ENCODE results near the gene NT5DC3. TPM values are rescaled to one million over a fixed set of nuclear protein-coding genes. Genes with fewer than 3 reads are reported as not detected.

NT5DC3 gene
- total and polyA plus RNA-seq, 2 experiments from 2014 or later: 0.91 to 1.8 TPM

DNA sequence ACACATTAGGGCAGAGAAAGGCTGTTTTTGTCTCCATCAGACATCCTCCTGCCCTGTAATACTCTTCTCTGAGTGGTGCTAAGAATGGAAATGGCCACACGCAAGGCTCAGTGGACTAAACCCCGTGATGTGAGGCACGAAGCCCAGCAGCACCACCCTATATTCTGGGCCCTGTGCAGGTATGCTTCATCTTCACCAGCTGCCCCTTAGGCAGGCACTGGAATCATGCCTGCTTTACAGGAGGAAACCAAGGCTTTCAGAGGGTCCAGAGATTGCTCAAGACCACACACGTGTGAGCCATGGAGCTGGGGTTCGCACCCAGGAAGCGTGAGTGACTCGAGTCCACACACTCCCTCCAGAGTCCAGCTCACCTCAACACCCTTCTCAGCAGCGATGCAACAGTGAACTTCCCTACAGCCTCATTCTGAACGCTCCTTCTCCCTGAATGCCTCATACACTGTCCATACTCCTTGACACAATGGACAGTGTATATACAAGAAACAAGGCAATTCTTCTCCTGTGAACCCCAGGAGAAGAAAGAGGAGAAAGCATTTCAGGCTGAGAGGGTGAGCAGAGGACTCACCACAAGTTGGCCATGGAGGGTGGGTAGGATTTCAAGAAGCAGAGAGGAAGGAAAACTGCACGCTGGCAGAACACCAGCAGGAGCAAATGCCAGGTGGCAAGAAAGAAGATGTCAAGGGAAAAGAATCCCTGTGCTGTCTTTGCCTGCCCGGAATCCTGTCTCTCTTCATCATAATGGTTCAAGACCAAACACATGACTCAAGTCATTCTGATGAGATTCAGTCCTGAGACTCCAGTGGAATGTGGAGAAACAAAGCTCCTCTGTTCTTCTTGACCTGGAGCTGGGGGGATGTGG, 39.1 kb downstream of the NT5DC3 start:
- peak in 1 of 2 donors; percentile 70 for DNase-seq (ENCODE audit: low read depth in 1 of 2, low spot score in 1 of 2)
- TF ChIP-seq, protein P1, sequence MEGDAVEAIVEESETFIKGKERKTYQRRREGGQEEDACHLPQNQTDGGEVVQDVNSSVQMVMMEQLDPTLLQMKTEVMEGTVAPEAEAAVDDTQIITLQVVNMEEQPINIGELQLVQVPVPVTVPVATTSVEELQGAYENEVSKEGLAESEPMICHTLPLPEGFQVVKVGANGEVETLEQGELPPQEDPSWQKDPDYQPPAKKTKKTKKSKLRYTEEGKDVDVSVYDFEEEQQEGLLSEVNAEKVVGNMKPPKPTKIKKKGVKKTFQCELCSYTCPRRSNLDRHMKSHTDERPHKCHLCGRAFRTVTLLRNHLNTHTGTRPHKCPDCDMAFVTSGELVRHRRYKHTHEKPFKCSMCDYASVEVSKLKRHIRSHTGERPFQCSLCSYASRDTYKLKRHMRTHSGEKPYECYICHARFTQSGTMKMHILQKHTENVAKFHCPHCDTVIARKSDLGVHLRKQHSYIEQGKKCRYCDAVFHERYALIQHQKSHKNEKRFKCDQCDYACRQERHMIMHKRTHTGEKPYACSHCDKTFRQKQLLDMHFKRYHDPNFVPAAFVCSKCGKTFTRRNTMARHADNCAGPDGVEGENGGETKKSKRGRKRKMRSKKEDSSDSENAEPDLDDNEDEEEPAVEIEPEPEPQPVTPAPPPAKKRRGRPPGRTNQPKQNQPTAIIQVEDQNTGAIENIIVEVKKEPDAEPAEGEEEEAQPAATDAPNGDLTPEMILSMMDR (IDR thresholded peaks at IDR 0.05; ENCODE audit: low read depth, low read length): no peak
- Histone ChIP-seq H3K27me3 (peaks cover 13% of the 10 kb centered on the region), H3K4me1 (ENCODE audit: low read depth) (peaks cover 10% of the 10 kb centered on the region), H3K9me3 (ENCODE audit: low read depth) (no peaks in the 10 kb centered on the region), H3K27ac (no peak overlapping the region), H3K36me3 (no peaks in the 10 kb centered on the region), H3K4me3 (no peak overlapping the region)

DNA sequence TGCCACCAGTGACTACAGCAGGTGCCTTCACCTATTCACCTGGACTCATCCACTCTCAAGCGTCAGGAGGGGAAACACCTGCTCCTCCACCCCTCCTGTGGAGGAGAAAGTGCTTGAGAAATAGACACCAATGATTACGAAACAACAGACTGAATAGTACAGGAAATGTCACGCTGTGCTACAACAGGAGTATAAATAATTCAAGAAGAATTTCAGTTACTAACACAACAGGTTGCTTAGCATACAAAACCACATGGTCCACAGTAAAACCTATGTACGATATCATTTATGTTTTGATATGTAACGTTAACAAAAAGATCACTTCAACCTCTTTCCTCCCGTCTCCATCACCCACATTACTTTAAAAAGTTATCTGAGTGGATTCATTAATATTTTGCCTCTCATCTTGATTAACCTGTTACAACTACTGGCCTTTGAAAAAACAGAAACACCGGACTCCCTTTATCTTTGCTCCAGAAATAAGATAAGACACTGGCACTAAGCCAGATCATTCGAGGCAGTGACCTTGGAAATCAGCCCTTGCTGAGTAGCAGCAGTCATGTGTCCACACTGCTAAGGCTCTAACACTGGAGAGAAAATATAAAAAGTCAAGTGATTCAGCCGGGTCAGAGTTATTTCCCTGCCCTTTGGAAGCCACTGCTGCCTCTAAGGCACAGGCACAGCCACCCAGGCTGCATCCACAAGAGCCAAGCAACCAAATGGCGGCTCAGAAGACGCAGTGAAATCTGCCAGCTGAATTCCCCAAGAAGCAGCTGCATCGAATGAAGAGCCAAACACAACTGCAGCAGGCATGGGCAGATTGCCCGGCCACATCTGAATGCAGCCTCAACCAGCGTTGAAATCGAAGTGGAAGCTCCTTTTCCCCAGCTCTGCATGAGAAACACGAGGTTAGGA, 40.9 kb downstream of the NT5DC3 start:
- Histone ChIP-seq H3K27me3 (peaks cover 13% of the 10 kb centered on the region), H3K36me3 (no peaks in the 10 kb centered on the region), H3K4me1 (ENCODE audit: low read depth) (peaks cover 10% of the 10 kb centered on the region), H3K27ac (no peak overlapping the region), H3K4me3 (no peak overlapping the region), H3K9me3 (ENCODE audit: low read depth) (no peaks in the 10 kb centered on the region)
- peak; percentile 55 to 88 for DNase-seq (ENCODE audit: low read depth in 1 of 2, low spot score in 1 of 2)
- TF ChIP-seq, protein P1 (IDR thresholded peaks at IDR 0.05; ENCODE audit: low read depth, low read length): no peak

DNA sequence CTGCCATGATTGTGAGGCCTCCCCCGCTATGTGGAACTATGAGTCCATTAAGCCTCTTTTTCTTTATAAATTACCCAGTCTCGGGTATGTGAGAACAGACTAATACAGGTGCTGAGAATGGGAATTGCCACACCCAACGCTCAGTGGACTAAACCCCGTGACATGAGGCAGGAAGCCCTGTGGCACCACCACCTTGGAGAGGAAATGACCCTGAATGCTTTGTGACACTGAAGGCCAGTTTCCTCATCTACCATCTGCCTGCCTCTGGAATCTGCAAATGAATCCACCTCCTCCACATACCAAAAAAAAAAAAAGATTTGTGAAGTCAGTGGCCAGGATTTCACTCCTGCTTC, 41.6 kb downstream of the NT5DC3 start:
- no peak overlapping the region for H3K4me3 ChIP-seq
- no peak overlapping the region for H3K27ac ChIP-seq
- peaks cover 10% of the 10 kb centered on the region for H3K4me1 ChIP-seq (ENCODE audit: low read depth)
- TF ChIP-seq, protein P1 (IDR thresholded peaks at IDR 0.05; ENCODE audit: low read depth, low read length): no peak
- H3K27me3 ChIP-seq: peaks cover 13% of the 10 kb centered on the region
- no peak for DNase-seq (ENCODE audit: low read depth in 1 of 2, low spot score in 1 of 2)
- H3K9me3 ChIP-seq (ENCODE audit: low read depth): no peaks in the 10 kb centered on the region
- H3K36me3 ChIP-seq: no peaks in the 10 kb centered on the region

DNA sequence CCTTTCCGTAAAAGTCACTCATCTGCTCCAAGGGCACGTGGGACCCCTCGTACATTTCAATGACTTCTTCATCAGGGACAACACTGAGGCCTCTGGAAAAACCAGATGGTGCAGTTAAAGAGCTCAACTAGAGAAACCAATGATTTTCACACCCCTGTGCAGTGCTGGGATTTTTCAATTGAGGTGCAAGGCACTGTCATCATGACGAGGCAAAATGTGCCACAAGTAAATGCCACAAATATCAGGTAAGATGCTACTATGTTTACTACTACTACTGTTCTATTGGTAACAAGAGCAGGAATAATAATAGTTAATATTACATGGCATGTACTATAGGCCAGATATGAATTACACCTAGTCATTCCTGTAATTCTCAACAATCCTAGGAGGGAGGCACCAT, 42.4 kb downstream of the NT5DC3 start:
- Histone ChIP-seq H3K27me3 (peaks cover 13% of the 10 kb centered on the region), H3K4me1 (ENCODE audit: low read depth) (peaks cover 10% of the 10 kb centered on the region), H3K4me3 (no peak overlapping the region), H3K36me3 (no peaks in the 10 kb centered on the region), H3K27ac (no peak overlapping the region), H3K9me3 (ENCODE audit: low read depth) (no peaks in the 10 kb centered on the region)
- TF ChIP-seq, protein P1 (IDR thresholded peaks at IDR 0.05; ENCODE audit: low read depth, low read length): no peak
- DNase-seq (ENCODE audit: low read depth in 1 of 2, low spot score in 1 of 2): no peak

DNA sequence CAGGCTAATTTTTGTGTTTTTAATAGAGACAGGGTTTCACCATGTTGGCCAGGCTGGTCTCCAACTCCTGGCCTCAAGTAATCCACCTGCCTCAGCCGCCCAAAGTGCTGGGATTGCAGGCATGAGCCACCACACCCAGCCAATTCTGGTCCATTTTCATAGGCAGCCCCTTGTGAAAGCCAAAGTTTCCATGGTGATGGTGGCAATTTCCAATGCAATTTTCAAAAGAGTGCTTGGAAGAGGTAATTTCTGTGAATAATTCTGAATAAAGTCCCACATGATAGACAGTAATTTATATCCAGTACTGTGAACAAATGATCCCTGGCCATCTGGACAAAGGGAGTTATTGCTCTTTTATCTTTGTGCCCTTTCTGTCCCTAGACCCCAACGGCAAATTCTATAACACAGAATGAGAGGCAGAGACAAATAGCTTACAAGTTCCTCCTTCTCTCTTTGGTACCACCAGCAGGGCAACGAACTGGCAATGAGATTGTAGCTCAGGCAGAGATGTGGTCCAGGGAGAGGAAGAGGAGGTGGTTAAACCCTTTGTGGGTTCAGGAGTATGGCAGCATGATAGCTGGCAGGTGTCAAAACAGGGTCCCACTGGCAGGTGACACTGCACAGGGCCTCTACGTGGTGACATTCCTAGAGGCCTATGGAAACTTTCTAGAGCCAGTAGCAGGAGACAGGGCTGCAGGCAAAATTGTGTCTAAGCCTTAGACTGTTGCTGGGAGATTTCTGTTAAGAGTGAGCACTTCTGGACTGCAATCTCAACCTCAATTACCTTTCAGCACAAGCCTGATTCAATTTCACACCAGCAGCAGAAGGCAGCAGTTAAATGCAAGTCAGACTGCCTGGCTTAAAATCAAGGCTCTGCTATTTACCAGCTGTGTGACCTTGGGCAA, 46.5 kb downstream of the NT5DC3 start:
- DNase-seq (ENCODE audit: low read depth in 1 of 2, low spot score in 1 of 2): peak in 1 of 2 donors; percentile 90
- no peaks in the 10 kb centered on the region for H3K36me3 ChIP-seq
- no peaks in the 10 kb centered on the region for H3K9me3 ChIP-seq (ENCODE audit: low read depth)
- H3K4me1 ChIP-seq (ENCODE audit: low read depth): no peaks in the 10 kb centered on the region
- no peak overlapping the region for H3K4me3 ChIP-seq
- H3K27me3 ChIP-seq: no peaks in the 10 kb centered on the region
- TF ChIP-seq, protein P1 (IDR thresholded peaks at IDR 0.05; ENCODE audit: low read depth, low read length): no peak
- H3K27ac ChIP-seq: peak overlapping the region; percentile 3

All from cardiac muscle cell (in vitro differentiated cells and primary cell).